MG63 (cell line): Measurements from ENCODE around the gene GRID1. TPM values are rescaled to one million over a fixed set of nuclear protein-coding genes. Genes with fewer than 3 reads are reported as not detected.
A peak's percentile ranks its signal among the peaks of the same experiment; 100 is the strongest.
"Not testable (repeated sequence)": the region's sequence is repeated elsewhere in the genome, so short reads cannot be mapped to it uniquely, and the experiment has no call there.

Source experiments
- DNase-seq: peaks from one replicate; pipeline ENCODE4 v3.0.0-alpha.2; 2020
- H3K27me3 ChIP-seq: fragments of 250-450 bp; sonication (Bioruptor Pico); 2 replicates; pipeline ENCODE4 v1.5.1; 2020; ENCODE audit warnings: mild to moderate bottlenecking, moderate library complexity
- H3K36me3 ChIP-seq: fragments of 250-450 bp; sonication (Bioruptor Pico); 2 replicates; pipeline ENCODE4 v1.5.1; 2020; ENCODE audit warnings: mild to moderate bottlenecking, moderate library complexity
- H3K4me3 ChIP-seq: fragments of 250-450 bp; sonication (Bioruptor Pico); 2 replicates; pipeline ENCODE4 v1.5.1; 2020; ENCODE audit warnings: mild to moderate bottlenecking, moderate library complexity
- H3K9me3 ChIP-seq: fragments of 250-450 bp; sonication (Bioruptor Pico); 2 replicates; pipeline ENCODE4 v1.5.1; 2020; ENCODE audit warnings: mild to moderate bottlenecking, moderate library complexity
- total RNA-seq: library from RNA; depleted of rRNA; stranded (reverse); fragments of >200 nt; shearing (Covaris generic); gene quantifications from 2 replicates; pipeline ENCODE4 v1.2.3, GENCODE V29; 2014; ENCODE audit warnings: low replicate concordance

The GRID1 gene
- total RNA-seq, 1 experiment from 2014 or later, result 0.10 TPM

GRCh38 chr10:86397120-86397519, 30.5 kb upstream of the GRID1 start:
- no peak for DNase-seq
- Histone ChIP-seq H3K4me3 (no peak overlapping the region), H3K27me3 (no peaks in the 10 kb centered on the region), H3K9me3 (no peaks in the 10 kb centered on the region), H3K36me3 (no peaks in the 10 kb centered on the region)

GRCh38 chr10:86393862-86394455, 27.4 kb upstream of the GRID1 start:
- H3K9me3 ChIP-seq, result no peaks in the 10 kb centered on the region
- DNase-seq, result no peak
- H3K27me3 ChIP-seq, result no peaks in the 10 kb centered on the region
- H3K36me3 ChIP-seq, result no peaks in the 10 kb centered on the region
- no peak overlapping the region for H3K4me3 ChIP-seq

GRCh38 chr10:86393362-86393761, 26.8 kb upstream of the GRID1 start:
- H3K36me3 ChIP-seq, result no peaks in the 10 kb centered on the region
- no peak overlapping the region for H3K4me3 ChIP-seq
- no peak for DNase-seq
- H3K27me3 ChIP-seq, result no peaks in the 10 kb centered on the region
- H3K9me3 ChIP-seq, result no peaks in the 10 kb centered on the region

- H3K36me3 ChIP-seq, result no peaks in the 10 kb centered on the region
- no peaks in the 10 kb centered on the region for H3K27me3 ChIP-seq
- no peak overlapping the region for H3K4me3 ChIP-seq
- DNase-seq, result no peak
- no peaks in the 10 kb centered on the region for H3K9me3 ChIP-seq
These were observed 26.1 kb upstream of the GRID1 start for GRCh38 chr10:86392723-86393094.

GRCh38 chr10:86391986-86392722, 25.6 kb upstream of the GRID1 start:
- H3K36me3 ChIP-seq, result no peaks in the 10 kb centered on the region
- no peaks in the 10 kb centered on the region for H3K9me3 ChIP-seq
- DNase-seq, result no peak
- no peaks in the 10 kb centered on the region for H3K27me3 ChIP-seq
- no peak overlapping the region for H3K4me3 ChIP-seq

- Histone ChIP-seq H3K4me3 (no peak overlapping the region), H3K36me3 (no peaks in the 10 kb centered on the region), H3K9me3 (no peaks in the 10 kb centered on the region), H3K27me3 (no peaks in the 10 kb centered on the region)
- no peak for DNase-seq
These were observed 24.7 kb upstream of the GRID1 start for GRCh38 chr10:86391236-86391840.

GRCh38 chr10:86390337-86391120, 23.9 kb upstream of the GRID1 start:
- Histone ChIP-seq H3K36me3 (no peaks in the 10 kb centered on the region), H3K4me3 (no peak overlapping the region), H3K27me3 (no peaks in the 10 kb centered on the region), H3K9me3 (no peaks in the 10 kb centered on the region)
- no peak for DNase-seq

- no peaks in the 10 kb centered on the region for H3K9me3 ChIP-seq
- DNase-seq, result no peak
- H3K4me3 ChIP-seq, result no peak overlapping the region
- no peaks in the 10 kb centered on the region for H3K36me3 ChIP-seq
- H3K27me3 ChIP-seq, result no peaks in the 10 kb centered on the region
These were observed 23.0 kb upstream of the GRID1 start for GRCh38 chr10:86389441-86390193.

- not testable (repeated sequence) for H3K36me3 ChIP-seq, DNase-seq, H3K27me3 ChIP-seq, H3K9me3 ChIP-seq, H3K4me3 ChIP-seq
These were observed 22.5 kb upstream of the GRID1 start for GRCh38 chr10:86389109-86389440.

GRCh38 chr10:86388119-86388704, 21.6 kb upstream of the GRID1 start:
- no peak for DNase-seq
- no peaks in the 10 kb centered on the region for H3K9me3 ChIP-seq
- H3K27me3 ChIP-seq, result no peaks in the 10 kb centered on the region
- H3K4me3 ChIP-seq, result no peak overlapping the region
- H3K36me3 ChIP-seq, result no peaks in the 10 kb centered on the region

- H3K36me3 ChIP-seq, result no peaks in the 10 kb centered on the region
- no peaks in the 10 kb centered on the region for H3K9me3 ChIP-seq
- no peaks in the 10 kb centered on the region for H3K27me3 ChIP-seq
- DNase-seq, result no peak
- no peak overlapping the region for H3K4me3 ChIP-seq
These were observed 20.7 kb upstream of the GRID1 start for GRCh38 chr10:86387178-86387794.

- Histone ChIP-seq H3K9me3 (no peaks in the 10 kb centered on the region), H3K36me3 (no peaks in the 10 kb centered on the region), H3K4me3 (no peak overlapping the region), H3K27me3 (no peaks in the 10 kb centered on the region)
- DNase-seq, result no peak
These were observed 19.2 kb upstream of the GRID1 start for GRCh38 chr10:86385806-86386205.

GRCh38 chr10:86377797-86378146, 11.2 kb upstream of the GRID1 start:
- Histone ChIP-seq H3K4me3 (no peak overlapping the region), H3K27me3 (no peaks in the 10 kb centered on the region), H3K9me3 (no peaks in the 10 kb centered on the region), H3K36me3 (no peaks in the 10 kb centered on the region)
- no peak for DNase-seq

GRCh38 chr10:86376852-86377796, 10.5 kb upstream of the GRID1 start:
- no peaks in the 10 kb centered on the region for H3K36me3 ChIP-seq
- no peak overlapping the region for H3K4me3 ChIP-seq
- H3K9me3 ChIP-seq, result no peaks in the 10 kb centered on the region
- peak; percentile 64 for DNase-seq
- H3K27me3 ChIP-seq, result no peaks in the 10 kb centered on the region

GRCh38 chr10:86376403-86376802, 9.8 kb upstream of the GRID1 start:
- DNase-seq, result no peak
- Histone ChIP-seq H3K4me3 (no peak overlapping the region), H3K36me3 (no peaks in the 10 kb centered on the region), H3K27me3 (no peaks in the 10 kb centered on the region), H3K9me3 (no peaks in the 10 kb centered on the region)
